ENCODE measurements around the gene RAD50.

DNA sequence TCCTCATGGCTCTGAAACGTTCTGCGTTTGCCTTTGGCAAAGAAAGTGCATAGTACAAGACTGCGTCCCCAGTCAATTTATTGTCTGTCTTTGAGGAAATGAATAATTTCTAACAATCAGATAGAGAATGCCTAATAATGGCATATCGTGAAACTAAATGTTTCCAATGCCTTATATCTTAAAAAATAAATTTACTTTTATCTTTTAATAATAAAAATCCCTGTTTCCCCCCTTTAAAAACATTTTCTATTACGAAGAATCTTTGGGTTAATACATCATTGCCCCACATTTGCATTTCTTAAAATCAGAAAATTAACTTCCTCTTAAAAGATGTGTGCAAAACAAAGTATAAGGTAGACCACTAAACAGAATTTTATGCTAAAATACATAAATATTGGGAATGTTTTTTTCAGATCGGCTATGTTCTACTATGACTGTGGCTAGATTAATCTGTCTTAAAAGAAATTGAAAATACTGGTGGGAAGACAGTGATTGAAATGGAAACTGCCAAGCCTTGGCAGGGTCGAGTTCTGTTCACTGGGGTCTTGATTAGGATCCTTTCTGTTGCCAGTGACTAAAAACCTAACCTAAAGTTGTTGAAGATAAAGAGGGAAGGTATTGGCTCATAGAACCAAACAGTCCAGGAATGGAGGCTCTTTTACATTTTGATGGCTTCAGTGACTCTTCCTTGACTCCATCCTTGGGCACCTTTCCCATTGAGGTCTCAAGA lies 13.1 kb upstream of the RAD50 start, which contains the start of gene IL5:
- TF ChIP-seq, protein P1, sequence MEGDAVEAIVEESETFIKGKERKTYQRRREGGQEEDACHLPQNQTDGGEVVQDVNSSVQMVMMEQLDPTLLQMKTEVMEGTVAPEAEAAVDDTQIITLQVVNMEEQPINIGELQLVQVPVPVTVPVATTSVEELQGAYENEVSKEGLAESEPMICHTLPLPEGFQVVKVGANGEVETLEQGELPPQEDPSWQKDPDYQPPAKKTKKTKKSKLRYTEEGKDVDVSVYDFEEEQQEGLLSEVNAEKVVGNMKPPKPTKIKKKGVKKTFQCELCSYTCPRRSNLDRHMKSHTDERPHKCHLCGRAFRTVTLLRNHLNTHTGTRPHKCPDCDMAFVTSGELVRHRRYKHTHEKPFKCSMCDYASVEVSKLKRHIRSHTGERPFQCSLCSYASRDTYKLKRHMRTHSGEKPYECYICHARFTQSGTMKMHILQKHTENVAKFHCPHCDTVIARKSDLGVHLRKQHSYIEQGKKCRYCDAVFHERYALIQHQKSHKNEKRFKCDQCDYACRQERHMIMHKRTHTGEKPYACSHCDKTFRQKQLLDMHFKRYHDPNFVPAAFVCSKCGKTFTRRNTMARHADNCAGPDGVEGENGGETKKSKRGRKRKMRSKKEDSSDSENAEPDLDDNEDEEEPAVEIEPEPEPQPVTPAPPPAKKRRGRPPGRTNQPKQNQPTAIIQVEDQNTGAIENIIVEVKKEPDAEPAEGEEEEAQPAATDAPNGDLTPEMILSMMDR (IDR thresholded peaks at IDR 0.05), result no peak
- no peak for TF ChIP-seq POLR2A (IDR thresholded peaks at IDR 0.05)
- TF ChIP-seq EP300 (IDR thresholded peaks at IDR 0.05), result no peak
- no peak for TF ChIP-seq POLR2AphosphoS5 (IDR thresholded peaks at IDR 0.05)
